ENCODE results near the gene RARRES1. TPM values are rescaled to one million over a fixed set of nuclear protein-coding genes. Genes with fewer than 3 reads are reported as not detected.
A peak's percentile ranks its signal among the peaks of the same experiment; 100 is the strongest.

The RARRES1 gene
- total RNA-seq, 1 experiment from 2014 or later: 1,195 TPM

GRCh38 chr3:158770741-158771350 lies 38.6 kb upstream of the RARRES1 start:
- Mint-ChIP-seq H3K27me3 (ENCODE audit: unreplicated experiment) (no peaks in the 10 kb centered on the region), H3K4me3 (ENCODE audit: low read depth, unreplicated experiment) (peak overlapping the region; percentile 13), H3K9me3 (ENCODE audit: low read depth, unreplicated experiment) (peaks cover 12% of the 10 kb centered on the region), H3K27ac (ENCODE audit: unreplicated experiment) (peak overlapping the region; percentile 100), H3K36me3 (ENCODE audit: insufficient read depth, unreplicated experiment) (peaks cover 80% of the 10 kb centered on the region), H3K4me1 (ENCODE audit: low read depth, unreplicated experiment) (peaks cover 96% of the 10 kb centered on the region)
- CTCF ChIA-PET: interaction anchor here (1.0 to 4.2 kb wide), 4 partner anchors 9 to 43 kb away, joined by 3 to 38 read pairs (median 8); no protein-coding TSS in a partner anchor
- no peak for DNase-seq
- no TSS peak for BruUV-seq (replicated peaks)
- intact Hi-C loops (cut with micrococcal nuclease; ENCODE audit: unreplicated experiment): no loop called here
- no peak for TF ChIP-seq CTCF (IDR thresholded peaks at IDR 0.05; ENCODE audit: unreplicated experiment)

- Mint-ChIP-seq H3K4me3 (ENCODE audit: low read depth, unreplicated experiment) (peak overlapping the region; percentile 13), H3K4me1 (ENCODE audit: low read depth, unreplicated experiment) (peaks cover 93% of the 10 kb centered on the region)
- no peak for DNase-seq
Observed at GRCh38 chr3:158769952-158770740, 37.9 kb upstream of the RARRES1 start.

GRCh38 chr3:158769549-158769948 lies 37.3 kb upstream of the RARRES1 start:
- TF ChIP-seq CTCF (IDR thresholded peaks at IDR 0.05; ENCODE audit: unreplicated experiment): no peak
- no peak for DNase-seq
- BruUV-seq (replicated peaks): TSS peak; percentile 62
- peaks cover 93% of the 10 kb centered on the region for H3K4me1 Mint-ChIP-seq (ENCODE audit: low read depth, unreplicated experiment)
- CTCF ChIA-PET: interaction anchor here (0.9 to 2.2 kb wide), 3 partner anchors 20 to 42 kb away, joined by 3 to 10 read pairs (median 7); no protein-coding TSS in a partner anchor
- peak overlapping the region; percentile 100 for H3K27ac Mint-ChIP-seq (ENCODE audit: unreplicated experiment)
- no peaks in the 10 kb centered on the region for H3K27me3 Mint-ChIP-seq (ENCODE audit: unreplicated experiment)
- H3K9me3 Mint-ChIP-seq (ENCODE audit: low read depth, unreplicated experiment): peaks cover 8% of the 10 kb centered on the region
- peaks cover 69% of the 10 kb centered on the region for H3K36me3 Mint-ChIP-seq (ENCODE audit: insufficient read depth, unreplicated experiment)
- intact Hi-C loops (cut with micrococcal nuclease; ENCODE audit: unreplicated experiment): loop anchor here (1.0 kb wide), 2 partner anchors 37 to 42 kb away; partner anchors contain the start of gene RARRES1
- H3K4me3 Mint-ChIP-seq (ENCODE audit: low read depth, unreplicated experiment): peak overlapping the region; percentile 13

More at GRCh38 chr3:158769952-158770740, 37.9 kb upstream of the RARRES1 start:
- H3K36me3 Mint-ChIP-seq (ENCODE audit: insufficient read depth, unreplicated experiment): peaks cover 75% of the 10 kb centered on the region
- BruUV-seq (replicated peaks): no TSS peak
- H3K9me3 Mint-ChIP-seq (ENCODE audit: low read depth, unreplicated experiment): peaks cover 8% of the 10 kb centered on the region
- CTCF ChIA-PET: interaction anchor here (2.2 kb wide), 1 partner anchor 19 kb away, joined by 10 read pairs; no protein-coding TSS in a partner anchor
- intact Hi-C loops (cut with micrococcal nuclease; ENCODE audit: unreplicated experiment): loop anchor here (1.0 kb wide), 2 partner anchors 38 to 43 kb away; partner anchors contain the start of gene RARRES1
- no peaks in the 10 kb centered on the region for H3K27me3 Mint-ChIP-seq (ENCODE audit: unreplicated experiment)
- no peak for TF ChIP-seq CTCF (IDR thresholded peaks at IDR 0.05; ENCODE audit: unreplicated experiment)
- peak overlapping the region; percentile 100 for H3K27ac Mint-ChIP-seq (ENCODE audit: unreplicated experiment)

GRCh38 chr3:158768881-158769543 lies 36.8 kb upstream of the RARRES1 start:
- no TSS peak for BruUV-seq (replicated peaks)
- peak; percentile 74 for DNase-seq
- Mint-ChIP-seq H3K9me3 (ENCODE audit: low read depth, unreplicated experiment) (peaks cover 8% of the 10 kb centered on the region), H3K27ac (ENCODE audit: unreplicated experiment) (peak overlapping the region; percentile 100), H3K4me3 (ENCODE audit: low read depth, unreplicated experiment) (peak overlapping the region; percentile 13), H3K4me1 (ENCODE audit: low read depth, unreplicated experiment) (peaks cover 94% of the 10 kb centered on the region), H3K36me3 (ENCODE audit: insufficient read depth, unreplicated experiment) (peaks cover 65% of the 10 kb centered on the region), H3K27me3 (ENCODE audit: unreplicated experiment) (no peaks in the 10 kb centered on the region)
- CTCF ChIA-PET: interaction anchor here (0.9 to 2.2 kb wide), 4 partner anchors 20 to 42 kb away, joined by 3 to 10 read pairs (median 5); no protein-coding TSS in a partner anchor
- no peak for TF ChIP-seq CTCF (IDR thresholded peaks at IDR 0.05; ENCODE audit: unreplicated experiment)
- intact Hi-C loops (cut with micrococcal nuclease; ENCODE audit: unreplicated experiment): loop anchor here (1.0 kb wide), 2 partner anchors 37 to 42 kb away; partner anchors contain the start of gene RARRES1

All from Calu3 (cell line).